GM21515 (cell line): Measurements from ENCODE around the gene TWIST2.

Experiments used
- ATAC-seq: cut with Tn5 transposase; IDR thresholded peaks from one replicate; pipeline ENCODE4 v1.9.1; 2021; ENCODE audit not compliant: unreplicated experiment

TWIST2 gene

DNA sequence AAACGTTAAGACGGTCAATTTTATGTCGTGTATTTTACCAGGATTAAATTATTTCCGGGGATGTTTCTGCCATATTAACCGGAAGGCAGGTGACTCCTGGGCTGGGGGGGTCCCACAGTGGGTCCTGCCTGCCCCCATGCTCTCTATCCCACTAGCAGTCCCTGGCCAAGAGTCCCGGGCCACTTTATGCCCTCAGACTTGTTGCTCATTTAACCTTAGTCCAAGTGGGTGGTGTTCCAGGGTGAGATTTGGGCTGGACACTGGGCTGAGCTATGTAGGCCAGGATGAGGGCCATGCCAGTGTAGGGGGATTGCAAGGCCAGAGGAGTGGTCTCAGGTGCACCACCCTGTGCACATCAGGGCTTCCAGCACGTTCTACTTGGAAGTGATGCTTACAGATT is 24.1 kb downstream of the TWIST2 start:
- ATAC-seq = no peak

DNA sequence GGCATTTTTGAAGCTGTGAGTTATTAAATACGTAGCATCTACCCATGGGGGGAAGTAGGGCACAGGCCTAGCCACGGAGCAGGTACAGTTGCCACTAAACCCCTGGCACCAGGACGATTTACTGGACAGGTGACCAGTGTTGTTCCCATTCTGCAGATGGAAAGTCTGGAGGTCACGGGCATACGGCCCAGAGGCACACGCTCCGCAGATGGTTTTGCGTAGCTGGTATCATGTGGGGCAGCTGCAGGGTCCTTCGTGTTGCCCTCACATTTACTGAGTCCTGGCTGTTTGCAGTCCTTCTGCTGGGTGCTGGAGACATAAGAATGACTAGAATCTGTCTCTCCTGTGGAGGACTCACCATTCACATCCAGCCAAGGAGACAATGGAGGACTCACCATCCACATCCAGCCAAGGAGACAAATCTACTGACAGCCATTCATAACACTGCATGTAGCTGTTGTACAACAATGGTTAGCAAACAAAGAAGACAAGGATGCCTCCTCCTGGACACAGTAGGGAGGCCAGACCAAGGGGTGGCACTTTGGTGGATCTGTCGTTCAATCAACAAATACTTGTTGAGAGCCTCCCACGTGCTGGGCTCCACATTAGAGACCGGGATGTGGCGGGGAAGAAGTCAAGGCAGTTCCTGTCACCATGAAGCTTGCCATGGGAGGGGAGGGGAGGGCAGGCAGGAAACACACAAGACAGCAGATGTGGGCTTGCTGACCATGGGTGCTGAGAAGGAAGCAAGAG is 24.9 kb downstream of the TWIST2 start:
- ATAC-seq = no peak

DNA sequence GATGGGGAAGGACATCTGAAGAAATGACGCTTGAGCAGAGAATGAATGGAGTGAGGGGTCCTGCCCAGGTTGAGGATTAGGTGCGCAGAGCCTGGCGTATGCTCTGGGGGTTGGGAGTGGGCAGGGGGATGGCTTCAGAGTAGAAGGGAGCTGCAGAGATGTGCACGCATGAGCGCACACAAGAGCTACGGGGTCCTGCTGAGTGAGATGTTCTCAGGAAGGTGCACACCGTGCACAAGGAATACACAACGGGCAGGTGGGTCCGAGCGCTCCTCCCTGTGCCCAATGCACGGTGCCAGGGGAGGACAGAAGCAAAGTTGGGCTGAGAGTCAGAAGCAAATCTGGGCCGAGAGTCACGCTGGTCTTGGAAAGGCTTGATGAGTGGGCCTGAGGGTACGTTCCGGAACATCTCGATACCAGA is 25.5 kb downstream of the TWIST2 start:
- no peak for ATAC-seq

- ATAC-seq = no peak
Measured at GRCh38 chr2:238873841-238874240, 26.0 kb downstream of the TWIST2 start.

GRCh38 chr2:238874330-238875050 is 26.6 kb downstream of the TWIST2 start:
- ATAC-seq = no peak

- no peak for ATAC-seq
Measured at GRCh38 chr2:238875101-238875470, 27.2 kb downstream of the TWIST2 start.

DNA sequence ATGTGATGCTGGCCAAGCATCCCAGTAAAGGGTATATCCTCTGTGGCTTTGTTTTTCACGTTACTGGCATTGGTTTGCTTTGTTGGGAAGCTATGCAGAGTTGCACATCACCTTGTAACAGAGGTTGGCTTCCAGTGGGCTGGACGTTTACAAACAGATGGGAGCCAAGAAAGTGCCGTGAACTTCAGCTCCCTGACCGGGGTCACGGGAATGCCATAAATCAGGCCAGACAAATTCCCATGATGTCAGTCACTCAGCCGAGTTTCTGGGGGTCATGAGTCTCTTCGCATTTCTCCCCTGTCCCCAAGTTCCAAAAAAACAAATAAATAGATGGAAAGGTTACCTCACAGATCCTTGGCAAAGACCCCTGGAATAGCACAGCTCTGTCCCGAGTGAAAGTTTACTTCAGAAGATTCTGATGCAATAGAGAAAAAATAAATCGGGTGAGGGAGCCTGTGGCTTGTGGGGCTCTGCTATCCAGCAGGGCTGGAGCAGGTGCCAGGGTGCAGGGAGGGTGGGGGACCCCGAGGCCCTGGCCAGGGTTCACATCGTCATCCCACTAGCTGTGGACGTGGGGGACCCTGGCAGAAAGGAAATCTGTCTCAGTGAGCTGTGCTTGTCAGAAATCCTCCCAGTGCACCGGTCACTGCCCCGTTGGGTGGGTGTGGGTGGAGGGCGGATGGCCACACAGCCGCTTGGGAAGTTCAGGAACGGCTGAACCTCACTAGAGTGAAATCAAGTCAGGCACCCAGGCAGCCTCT is 27.8 kb downstream of the TWIST2 start:
- no peak for ATAC-seq

GRCh38 chr2:238876232-238876630 is 28.3 kb downstream of the TWIST2 start:
- ATAC-seq = no peak

DNA sequence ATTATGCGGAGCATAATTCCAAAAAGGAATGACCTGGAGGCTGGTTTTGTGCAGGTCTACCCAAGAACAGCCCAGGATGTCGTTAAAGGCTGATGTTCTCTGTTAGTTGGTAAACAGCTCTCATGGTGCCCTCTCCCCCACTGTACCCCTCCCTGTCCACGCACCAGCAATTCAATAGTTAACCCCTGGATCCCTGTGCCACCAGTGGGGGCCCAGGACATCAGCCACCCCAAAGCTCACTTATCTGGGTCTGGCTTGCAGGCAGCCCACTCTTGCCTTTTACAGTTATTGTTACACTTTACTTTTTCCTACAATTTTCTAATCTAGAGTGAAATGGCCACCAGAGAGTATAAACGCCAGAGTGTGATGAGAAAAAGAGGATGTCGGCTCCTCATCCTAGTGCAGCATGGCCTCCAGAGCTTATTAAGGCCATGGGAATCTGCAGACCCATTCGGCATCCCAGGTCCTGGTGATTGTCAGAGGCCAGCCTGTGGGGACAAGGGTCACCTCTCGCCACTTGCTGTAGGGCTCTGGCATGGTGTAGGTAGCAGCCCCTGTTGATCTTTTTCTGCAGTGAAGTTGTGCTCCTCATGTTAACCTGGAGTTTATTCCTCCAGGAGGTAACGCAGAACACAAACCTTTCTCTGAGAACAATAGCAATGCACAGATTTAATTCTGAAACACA is 30.3 kb downstream of the TWIST2 start:
- no peak for ATAC-seq

- no peak for ATAC-seq
Measured at GRCh38 chr2:238879043-238879442, 31.2 kb downstream of the TWIST2 start.

- no peak for ATAC-seq
Measured at GRCh38 chr2:238879621-238880377, 31.9 kb downstream of the TWIST2 start.

DNA sequence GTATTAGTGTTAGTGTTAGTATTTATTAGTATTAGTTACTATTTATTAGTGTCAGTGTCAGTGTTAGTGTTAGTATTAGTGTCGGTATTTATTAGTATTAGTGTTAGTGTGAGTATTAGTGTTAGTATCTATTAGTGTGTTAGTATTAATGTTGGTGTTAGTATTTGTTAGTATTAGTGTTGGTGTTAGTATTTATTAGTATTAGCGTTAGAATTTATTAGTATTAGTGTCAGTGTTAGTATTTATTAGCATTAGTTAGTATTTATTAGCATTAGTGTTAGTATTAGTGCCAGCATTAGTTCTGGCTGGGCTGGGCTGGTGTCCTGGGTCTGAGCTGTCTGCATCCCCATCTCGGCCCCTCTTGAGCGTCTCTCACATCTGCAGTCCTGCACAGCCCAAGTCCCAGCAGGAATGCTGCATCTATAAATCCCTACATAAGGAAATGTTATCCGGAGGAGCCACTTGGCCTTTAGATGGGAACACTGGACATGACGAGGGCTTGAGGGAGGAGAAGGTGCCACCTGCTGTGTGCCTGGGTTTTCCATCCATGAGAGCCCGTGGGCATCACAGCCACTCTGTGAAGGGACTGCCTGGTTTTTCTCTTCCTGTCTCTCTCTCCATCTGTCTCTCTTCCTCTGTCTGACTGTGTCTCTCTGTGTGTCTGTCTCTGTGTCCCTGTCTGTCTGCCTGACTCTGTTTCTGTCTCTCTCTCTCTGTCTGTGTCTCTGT is 33.6 kb downstream of the TWIST2 start:
- no peak for ATAC-seq

DNA sequence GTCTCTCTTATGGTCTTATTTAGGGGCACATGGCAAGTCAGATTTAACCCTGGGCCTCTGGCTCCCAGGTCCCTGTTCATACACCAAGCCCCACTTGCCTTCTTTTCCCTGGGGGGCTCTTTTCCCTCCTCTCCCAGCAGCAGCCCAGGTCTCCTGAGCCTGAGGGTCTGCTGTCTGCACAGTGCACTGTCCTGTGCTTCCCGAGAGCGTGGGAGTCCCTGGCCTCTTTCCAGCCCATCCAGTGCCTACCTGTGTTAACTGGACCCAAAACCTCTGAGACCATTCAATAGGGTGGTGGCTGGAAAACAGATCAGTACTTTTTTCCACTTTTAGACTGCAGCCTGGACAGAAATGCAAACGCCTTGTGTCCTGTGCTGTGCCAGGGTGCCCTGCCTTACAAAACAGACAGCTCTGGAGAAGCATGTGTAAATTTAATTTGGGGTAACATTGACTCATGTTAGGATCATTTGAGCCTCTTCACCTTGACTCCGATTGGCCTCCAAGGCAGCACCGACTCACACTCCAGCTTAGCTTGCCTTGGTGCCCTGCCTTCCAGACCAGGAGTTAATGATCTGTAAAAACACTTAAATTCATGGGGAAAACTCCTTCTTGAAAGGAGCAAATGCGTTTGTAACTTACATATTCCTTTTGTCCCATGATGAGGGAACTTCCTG is 34.3 kb downstream of the TWIST2 start:
- ATAC-seq = no peak

- ATAC-seq = no peak
Measured at GRCh38 chr2:238883421-238883901, 35.6 kb downstream of the TWIST2 start.

DNA sequence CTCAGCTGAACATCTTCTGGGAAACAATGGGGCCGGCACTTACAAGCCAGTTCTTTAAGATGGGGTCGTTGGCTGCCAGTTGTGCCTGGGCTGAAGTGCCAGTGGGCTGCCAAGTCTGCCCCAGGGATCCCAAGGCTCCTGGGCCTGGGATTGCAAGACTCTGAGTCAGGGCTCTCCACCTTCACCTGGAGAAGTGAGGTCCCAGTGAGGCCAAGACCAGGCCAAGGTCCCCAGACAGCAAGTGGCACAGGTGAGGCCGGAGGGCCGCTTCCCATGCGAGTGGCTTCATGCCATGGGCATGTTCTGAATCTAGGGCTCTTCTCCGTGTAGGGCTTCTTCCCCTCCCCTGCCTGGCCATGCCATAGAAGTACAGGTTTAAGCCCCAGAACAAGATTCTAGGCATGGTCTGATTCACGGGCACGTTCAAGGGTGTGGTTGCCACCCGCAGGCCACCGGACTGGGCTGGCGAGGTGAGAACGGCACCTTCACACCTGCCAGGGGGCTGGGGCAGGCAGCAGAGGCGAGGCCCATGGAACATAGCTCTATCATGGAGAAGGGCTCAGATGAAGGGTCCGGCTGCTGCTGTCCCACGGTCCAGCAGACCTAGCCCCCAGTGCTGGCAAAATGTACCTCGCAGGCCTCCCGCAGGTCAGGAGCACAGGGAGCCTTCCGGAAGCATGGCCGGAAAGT is 36.4 kb downstream of the TWIST2 start:
- ATAC-seq = no peak

GRCh38 chr2:238884812-238885408 is 37.0 kb downstream of the TWIST2 start:
- no peak for ATAC-seq

DNA sequence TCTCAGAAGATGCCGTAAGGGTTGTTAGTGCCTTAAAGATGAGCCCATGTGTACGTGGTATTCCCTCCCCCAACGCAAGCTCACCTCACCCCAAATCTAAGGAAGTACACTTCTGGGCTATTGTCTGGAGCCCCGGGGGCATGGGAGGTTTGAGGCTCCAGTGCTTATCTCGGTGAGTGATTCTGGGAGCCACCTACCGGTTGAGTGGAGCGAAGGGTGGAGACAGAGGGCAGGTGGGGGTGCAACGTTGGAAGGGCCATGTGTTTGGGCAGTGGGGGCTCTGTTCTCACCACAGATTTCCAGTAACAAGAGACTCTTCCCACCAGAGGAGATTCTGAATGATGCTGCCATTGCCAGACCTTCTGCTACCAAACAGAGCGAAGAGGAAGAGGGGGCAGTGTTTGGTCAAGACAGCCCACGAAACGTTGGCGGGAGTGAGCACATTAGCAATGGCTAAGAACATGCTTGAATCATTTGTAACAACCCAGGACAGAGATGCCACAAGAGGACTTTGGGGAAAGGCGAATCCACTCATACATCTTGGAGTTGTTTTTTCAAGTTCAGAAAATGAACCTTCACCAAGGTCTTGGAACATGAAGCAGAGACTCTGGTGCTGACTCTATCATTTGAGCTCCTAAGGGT is 38.7 kb downstream of the TWIST2 start:
- no peak for ATAC-seq

DNA sequence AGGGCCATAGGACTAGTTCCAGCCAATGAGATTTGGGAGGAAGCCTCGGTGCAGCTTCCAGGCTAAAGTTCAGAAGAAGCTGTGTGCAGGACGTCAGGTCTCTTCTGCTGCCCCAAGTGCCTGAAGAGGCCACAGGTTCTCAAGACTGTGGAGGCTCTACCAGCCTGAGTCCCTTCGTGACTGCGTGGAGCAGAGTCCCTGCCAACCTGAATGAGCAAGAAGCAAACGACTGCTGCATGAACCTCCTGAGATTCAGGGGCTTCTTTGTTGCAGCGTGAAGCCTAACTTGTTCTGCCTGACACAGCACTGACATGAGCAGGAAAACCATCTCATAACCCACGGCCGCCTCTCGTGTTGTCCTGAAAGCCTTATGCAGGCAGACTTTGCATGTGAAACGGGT is 39.7 kb downstream of the TWIST2 start:
- ATAC-seq = no peak
